Body of pancreas (tissue), 4 donors: ENCODE measurements around the gene CGB7.

Source experiments
- POLR2A ChIP-seq, 3 donors: fragments of 450-650 bp; IDR thresholded peaks; one replicate each; pipeline ENCODE4 v1.6.1; 2016; ENCODE audit warnings: antibody characterized with exemption in 3 of 3, mild to moderate bottlenecking in 2 of 3
- TF ChIP-seq, protein P1 (sequence below), 7 experiments: fragments of 450-650 bp in 4 of 7; fragments of 200-600 bp in 3 of 7; sonication (generic) in 3 of 7; IDR thresholded peaks; one replicate each; pipeline ENCODE4 v1.5.1; 2016 to 2019; ENCODE audit warnings: antibody characterized with exemption in 7 of 7

DNA sequence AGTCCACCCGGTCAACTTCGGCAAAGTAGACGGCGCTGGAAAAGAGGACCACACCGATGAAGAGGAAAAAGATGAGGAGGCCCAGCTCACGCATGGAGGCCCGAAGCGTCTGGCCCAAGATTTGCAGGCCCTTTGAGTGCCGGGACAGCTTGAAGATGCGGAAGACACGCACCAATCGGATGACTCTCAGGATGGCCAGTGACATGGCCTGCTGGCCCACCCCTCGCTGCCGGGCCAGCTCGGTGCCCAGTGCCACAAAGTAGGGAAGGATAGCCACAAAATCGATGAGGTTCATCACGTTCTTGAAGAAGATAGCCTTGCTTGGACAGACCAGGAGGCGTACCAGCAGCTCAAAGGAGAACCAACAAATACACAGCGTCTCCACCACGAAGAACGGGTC, 12.9 kb upstream of the CGB7 start:
- TF ChIP-seq, protein P1, sequence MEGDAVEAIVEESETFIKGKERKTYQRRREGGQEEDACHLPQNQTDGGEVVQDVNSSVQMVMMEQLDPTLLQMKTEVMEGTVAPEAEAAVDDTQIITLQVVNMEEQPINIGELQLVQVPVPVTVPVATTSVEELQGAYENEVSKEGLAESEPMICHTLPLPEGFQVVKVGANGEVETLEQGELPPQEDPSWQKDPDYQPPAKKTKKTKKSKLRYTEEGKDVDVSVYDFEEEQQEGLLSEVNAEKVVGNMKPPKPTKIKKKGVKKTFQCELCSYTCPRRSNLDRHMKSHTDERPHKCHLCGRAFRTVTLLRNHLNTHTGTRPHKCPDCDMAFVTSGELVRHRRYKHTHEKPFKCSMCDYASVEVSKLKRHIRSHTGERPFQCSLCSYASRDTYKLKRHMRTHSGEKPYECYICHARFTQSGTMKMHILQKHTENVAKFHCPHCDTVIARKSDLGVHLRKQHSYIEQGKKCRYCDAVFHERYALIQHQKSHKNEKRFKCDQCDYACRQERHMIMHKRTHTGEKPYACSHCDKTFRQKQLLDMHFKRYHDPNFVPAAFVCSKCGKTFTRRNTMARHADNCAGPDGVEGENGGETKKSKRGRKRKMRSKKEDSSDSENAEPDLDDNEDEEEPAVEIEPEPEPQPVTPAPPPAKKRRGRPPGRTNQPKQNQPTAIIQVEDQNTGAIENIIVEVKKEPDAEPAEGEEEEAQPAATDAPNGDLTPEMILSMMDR (IDR thresholded peaks at IDR 0.05): no peak
- TF ChIP-seq POLR2A (IDR thresholded peaks at IDR 0.05): no peak
